ENCODE measurements around the gene NRXN3. TPM values are rescaled to one million over a fixed set of nuclear protein-coding genes. Genes with fewer than 3 reads are reported as not detected.

NRXN3 gene
- total RNA-seq, 1 donor from 2014 or later: 19.8 TPM

DNA sequence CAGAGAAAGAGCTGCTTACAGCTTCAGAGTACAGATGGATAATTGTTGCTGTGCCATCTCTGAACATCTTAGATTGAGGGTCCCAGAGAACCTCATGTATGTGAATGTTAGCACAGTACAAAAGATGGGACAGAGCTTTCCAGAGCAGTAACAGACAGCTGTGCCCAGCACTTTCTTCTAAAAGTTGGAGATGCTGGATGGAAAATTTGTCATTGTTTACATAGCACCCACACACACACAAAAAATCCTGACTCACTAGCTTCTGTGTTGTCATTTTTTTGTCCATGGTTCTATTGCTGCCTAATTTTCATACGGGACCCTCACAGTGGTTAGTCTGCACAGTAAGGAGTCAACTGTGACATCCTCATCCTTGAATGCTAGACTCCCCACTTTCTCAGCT, 1666.4 kb downstream of the NRXN3 start:
- TF ChIP-seq CTCF (conservative IDR thresholded peaks at IDR 0.05): no peak
- Mint-ChIP-seq H3K27me3 (no peaks in the 10 kb centered on the region), H3K27ac (no peak overlapping the region), H3K4me3 (no peak overlapping the region), H3K4me1 (ENCODE audit: unreplicated experiment) (peaks cover 17% of the 10 kb centered on the region), H3K36me3 (no peaks in the 10 kb centered on the region), H3K9me3 (no peaks in the 10 kb centered on the region)
- DNase-seq (ENCODE audit: extremely low spot score, unreplicated experiment): no peak

GRCh38 chr14:79837699-79838098, 1667.5 kb downstream of the NRXN3 start:
- Mint-ChIP-seq H3K36me3 (no peaks in the 10 kb centered on the region), H3K4me1 (ENCODE audit: unreplicated experiment) (peaks cover 18% of the 10 kb centered on the region), H3K27me3 (no peaks in the 10 kb centered on the region), H3K4me3 (no peak overlapping the region), H3K9me3 (no peaks in the 10 kb centered on the region), H3K27ac (no peak overlapping the region)
- DNase-seq (ENCODE audit: extremely low spot score, unreplicated experiment): no peak
- TF ChIP-seq CTCF (conservative IDR thresholded peaks at IDR 0.05): no peak

- no peaks in the 10 kb centered on the region for H3K27me3 Mint-ChIP-seq
- H3K27ac Mint-ChIP-seq: no peak overlapping the region
- no peak for TF ChIP-seq CTCF (conservative IDR thresholded peaks at IDR 0.05)
- H3K4me3 Mint-ChIP-seq: no peak overlapping the region
- DNase-seq (ENCODE audit: extremely low spot score, unreplicated experiment): no peak
- no peaks in the 10 kb centered on the region for H3K36me3 Mint-ChIP-seq
- H3K4me1 Mint-ChIP-seq (ENCODE audit: unreplicated experiment): peaks cover 18% of the 10 kb centered on the region
- H3K9me3 Mint-ChIP-seq: peaks cover 5% of the 10 kb centered on the region
These were observed 1669.9 kb downstream of the NRXN3 start for GRCh38 chr14:79840103-79840502.

GRCh38 chr14:79840831-79841230, 1670.7 kb downstream of the NRXN3 start:
- Mint-ChIP-seq H3K27ac (no peak overlapping the region), H3K27me3 (no peaks in the 10 kb centered on the region), H3K4me1 (ENCODE audit: unreplicated experiment) (peaks cover 18% of the 10 kb centered on the region), H3K9me3 (peaks cover 5% of the 10 kb centered on the region), H3K4me3 (no peak overlapping the region), H3K36me3 (no peaks in the 10 kb centered on the region)
- no peak for TF ChIP-seq CTCF (conservative IDR thresholded peaks at IDR 0.05)
- DNase-seq (ENCODE audit: extremely low spot score, unreplicated experiment): no peak

- Mint-ChIP-seq H3K4me3 (no peak overlapping the region), H3K9me3 (peaks cover 5% of the 10 kb centered on the region), H3K27ac (no peak overlapping the region), H3K36me3 (no peaks in the 10 kb centered on the region), H3K27me3 (no peaks in the 10 kb centered on the region), H3K4me1 (ENCODE audit: unreplicated experiment) (peaks cover 18% of the 10 kb centered on the region)
- no peak for TF ChIP-seq CTCF (conservative IDR thresholded peaks at IDR 0.05)
- DNase-seq (ENCODE audit: extremely low spot score, unreplicated experiment): no peak
These were observed 1671.3 kb downstream of the NRXN3 start for GRCh38 chr14:79841433-79841832.

DNA sequence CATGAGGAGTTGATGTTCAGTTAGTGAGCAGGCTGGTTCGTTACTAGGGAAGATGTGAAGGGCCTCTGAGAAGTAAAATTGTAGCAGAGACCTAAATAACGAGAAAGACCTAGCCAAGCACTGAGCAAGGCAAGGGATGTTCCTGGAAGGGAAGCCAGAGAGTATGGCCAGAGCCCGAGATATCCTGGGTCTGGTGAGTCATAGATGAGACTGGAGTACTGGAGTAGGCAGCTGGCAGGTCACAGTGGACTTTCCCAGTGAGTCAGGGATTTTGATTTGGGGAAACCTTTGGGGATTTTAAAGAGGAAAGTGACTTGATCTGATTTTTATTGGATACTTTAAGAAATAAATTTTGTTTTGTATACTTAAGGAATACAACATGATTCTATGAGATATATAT, 1672.1 kb downstream of the NRXN3 start:
- no peaks in the 10 kb centered on the region for H3K27me3 Mint-ChIP-seq
- no peaks in the 10 kb centered on the region for H3K36me3 Mint-ChIP-seq
- no peak for DNase-seq (ENCODE audit: extremely low spot score, unreplicated experiment)
- peaks cover 5% of the 10 kb centered on the region for H3K9me3 Mint-ChIP-seq
- H3K4me3 Mint-ChIP-seq: no peak overlapping the region
- no peak overlapping the region for H3K27ac Mint-ChIP-seq
- TF ChIP-seq CTCF (conservative IDR thresholded peaks at IDR 0.05): no peak
- H3K4me1 Mint-ChIP-seq (ENCODE audit: unreplicated experiment): peaks cover 18% of the 10 kb centered on the region
